Panc1 (cell line): Measurements from ENCODE around the gene RNF227. TPM values are rescaled to one million over a fixed set of nuclear protein-coding genes. Genes with fewer than 3 reads are reported as not detected.
A peak's percentile ranks its signal among the peaks of the same experiment; 100 is the strongest.

Source experiments
- ATAC-seq: fragments of 200-7000 bp; cut with Tn5 transposase; 2 replicates; pipeline ENCODE4 v1.9.1; 2020; ENCODE audit warnings: mild to moderate bottlenecking, moderate library complexity
- BruUV-seq: library from RNA; stranded (reverse); fragments of 400-500 nt; replicated peaks from 2 replicates; lab custom pipeline; 2021; lab: Mats Ljungman, UMichigan
- CTCF ChIA-PET: fragments of 300-600 bp; sonication (Branson Sonifier 250); formaldehyde crosslinking; loops from one replicate; lab custom pipeline; 2022; ENCODE audit warnings: antibody characterized with exemption; lab: Charles Lee
- POLR2A ChIA-PET: fragments of 300-600 bp; sonication (Branson Sonifier 250); formaldehyde crosslinking; loops from one replicate; lab custom pipeline; 2022; ENCODE audit warnings: antibody characterized with exemption; lab: Charles Lee
- DNase-seq: peaks from one replicate; pipeline ENCODE4 v3.0.0-alpha.2; 2010; ENCODE audit warnings: low read depth, low spot score
- H3K27ac ChIP-seq: 2 replicates; pipeline ENCODE4 v1.5.1; 2011; ENCODE audit warnings: mild to moderate bottlenecking, low read length, inconsistent platforms
- H3K27me3 ChIP-seq: fragments of 200-500 bp; sonication (Bioruptor generic); 2 replicates; pipeline ENCODE4 v1.6.0; 2014; ENCODE audit warnings: low read length, inconsistent platforms; ENCODE audit not compliant: control insufficient read depth, insufficient read depth
- H3K36me3 ChIP-seq: fragments of 200-500 bp; sonication (Bioruptor generic); 2 replicates; pipeline ENCODE4 v1.5.1; 2014; ENCODE audit warnings: inconsistent platforms, mild to moderate bottlenecking, low read length, moderate library complexity; ENCODE audit not compliant: control insufficient read depth, insufficient read depth
- H3K4me1 ChIP-seq: 2 replicates; pipeline ENCODE4 v1.5.1; 2011; ENCODE audit warnings: inconsistent platforms, mild to moderate bottlenecking, low read length, moderate library complexity; ENCODE audit not compliant: control insufficient read depth, insufficient read depth
- H3K4me3 ChIP-seq, 2 experiments: 2 replicates each; pipeline ENCODE4 v1.5.1; 2011 to 2012; ENCODE audit warnings: low read depth in 2 of 2, low read length in 2 of 2, mild to moderate bottlenecking in 2 of 2, inconsistent platforms in 1 of 2, moderate library complexity in 1 of 2
- H3K9me3 ChIP-seq: fragments of 200-500 bp; sonication (Bioruptor generic); 2 replicates; pipeline ENCODE4 v1.5.1; 2014; ENCODE audit warnings: low read depth, mild to moderate bottlenecking, inconsistent platforms, low read length, moderate library complexity; ENCODE audit not compliant: control insufficient read depth, insufficient read depth
- POLR2AphosphoS5 ChIP-seq: IDR thresholded peaks from 2 replicates; pipeline ENCODE4 v1.6.1; 2012; ENCODE audit warnings: mild to moderate bottlenecking, low read depth, low read length, moderate library complexity
- SIN3A ChIP-seq: IDR thresholded peaks from 2 replicates; pipeline ENCODE4 v1.6.1; 2012; ENCODE audit warnings: low read depth, mild to moderate bottlenecking, low read length, moderate library complexity, borderline replicate concordance; ENCODE audit not compliant: insufficient read depth
- TCF7L2 ChIP-seq: IDR thresholded peaks from 2 replicates; pipeline ENCODE4 v1.6.1; 2011; ENCODE audit warnings: mild to moderate bottlenecking, low read depth, low read length, inconsistent platforms
- in situ Hi-C: cut with HindIII; loops from 2 replicates; pipeline ENCODE4 v1.10.0; 2016; ENCODE audit warnings: low sequenced_read_pairs, low pct_unique_long_range_greater_than_20kb
- intact Hi-C: fragments of 100-400 bp; cut with micrococcal nuclease; formaldehyde crosslinking; loops from one replicate; pipeline ENCODE4 v1.10.0; 2022; ENCODE audit not compliant: unreplicated experiment
- total RNA-seq: library from RNA; stranded (reverse); gene quantifications from one replicate; pipeline ENCODE4 v1.2.1, GENCODE V29; 2021; ENCODE audit not compliant: unreplicated experiment
- TF ChIP-seq, protein P1 (sequence below): fragments of 450-650 bp; IDR thresholded peaks from 2 replicates; pipeline ENCODE4 v1.5.1; 2017; ENCODE audit warnings: mild to moderate bottlenecking
- TF ChIP-seq, protein P2 (sequence below), 2 experiments: IDR thresholded peaks; 2 replicates each; pipeline ENCODE4 v1.6.1; 2011 to 2012; ENCODE audit warnings: low read depth in 2 of 2, control low read depth in 1 of 2, low read length in 1 of 2, mild to moderate bottlenecking in 1 of 2, moderate library complexity in 1 of 2; ENCODE audit not compliant: insufficient read depth in 1 of 2

Gene RNF227
- total RNA-seq, 1 experiment from 2014 or later, result 2.6 TPM

DNA sequence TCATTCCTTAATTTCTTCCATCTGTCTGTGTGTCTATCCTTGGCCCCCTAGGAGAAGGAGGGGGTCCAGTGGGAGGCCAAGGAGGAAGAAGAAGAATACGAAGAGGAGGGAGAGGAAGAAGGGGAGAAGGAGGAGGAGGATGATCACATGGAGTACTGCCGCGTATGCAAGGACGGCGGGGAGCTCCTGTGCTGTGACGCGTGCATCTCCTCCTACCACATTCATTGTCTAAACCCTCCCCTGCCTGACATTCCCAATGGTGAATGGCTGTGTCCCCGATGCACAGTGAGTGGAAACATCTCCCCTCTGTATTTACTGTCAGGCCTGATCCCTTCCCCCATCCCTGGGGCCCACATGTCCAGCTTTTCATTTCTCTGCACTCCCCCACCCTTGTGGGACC lies 21.2 kb downstream of the RNF227 start:
- ChIA-PET CTCF (no interaction called here), POLR2A (no interaction called here)
- ATAC-seq, result no peak
- DNase-seq, result no peak
- BruUV-seq, result no TSS peak
- Histone ChIP-seq H3K27me3 (no peaks in the 10 kb centered on the region), H3K9me3 (no peaks in the 10 kb centered on the region), H3K4me1 (peaks cover under 1% of the 10 kb centered on the region), H3K4me3 (no peak overlapping the region), H3K27ac (no peak overlapping the region), H3K36me3 (peaks cover 13% of the 10 kb centered on the region)
- TF ChIP-seq, protein P1, sequence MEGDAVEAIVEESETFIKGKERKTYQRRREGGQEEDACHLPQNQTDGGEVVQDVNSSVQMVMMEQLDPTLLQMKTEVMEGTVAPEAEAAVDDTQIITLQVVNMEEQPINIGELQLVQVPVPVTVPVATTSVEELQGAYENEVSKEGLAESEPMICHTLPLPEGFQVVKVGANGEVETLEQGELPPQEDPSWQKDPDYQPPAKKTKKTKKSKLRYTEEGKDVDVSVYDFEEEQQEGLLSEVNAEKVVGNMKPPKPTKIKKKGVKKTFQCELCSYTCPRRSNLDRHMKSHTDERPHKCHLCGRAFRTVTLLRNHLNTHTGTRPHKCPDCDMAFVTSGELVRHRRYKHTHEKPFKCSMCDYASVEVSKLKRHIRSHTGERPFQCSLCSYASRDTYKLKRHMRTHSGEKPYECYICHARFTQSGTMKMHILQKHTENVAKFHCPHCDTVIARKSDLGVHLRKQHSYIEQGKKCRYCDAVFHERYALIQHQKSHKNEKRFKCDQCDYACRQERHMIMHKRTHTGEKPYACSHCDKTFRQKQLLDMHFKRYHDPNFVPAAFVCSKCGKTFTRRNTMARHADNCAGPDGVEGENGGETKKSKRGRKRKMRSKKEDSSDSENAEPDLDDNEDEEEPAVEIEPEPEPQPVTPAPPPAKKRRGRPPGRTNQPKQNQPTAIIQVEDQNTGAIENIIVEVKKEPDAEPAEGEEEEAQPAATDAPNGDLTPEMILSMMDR, result no peak
- TF ChIP-seq, protein P2, sequence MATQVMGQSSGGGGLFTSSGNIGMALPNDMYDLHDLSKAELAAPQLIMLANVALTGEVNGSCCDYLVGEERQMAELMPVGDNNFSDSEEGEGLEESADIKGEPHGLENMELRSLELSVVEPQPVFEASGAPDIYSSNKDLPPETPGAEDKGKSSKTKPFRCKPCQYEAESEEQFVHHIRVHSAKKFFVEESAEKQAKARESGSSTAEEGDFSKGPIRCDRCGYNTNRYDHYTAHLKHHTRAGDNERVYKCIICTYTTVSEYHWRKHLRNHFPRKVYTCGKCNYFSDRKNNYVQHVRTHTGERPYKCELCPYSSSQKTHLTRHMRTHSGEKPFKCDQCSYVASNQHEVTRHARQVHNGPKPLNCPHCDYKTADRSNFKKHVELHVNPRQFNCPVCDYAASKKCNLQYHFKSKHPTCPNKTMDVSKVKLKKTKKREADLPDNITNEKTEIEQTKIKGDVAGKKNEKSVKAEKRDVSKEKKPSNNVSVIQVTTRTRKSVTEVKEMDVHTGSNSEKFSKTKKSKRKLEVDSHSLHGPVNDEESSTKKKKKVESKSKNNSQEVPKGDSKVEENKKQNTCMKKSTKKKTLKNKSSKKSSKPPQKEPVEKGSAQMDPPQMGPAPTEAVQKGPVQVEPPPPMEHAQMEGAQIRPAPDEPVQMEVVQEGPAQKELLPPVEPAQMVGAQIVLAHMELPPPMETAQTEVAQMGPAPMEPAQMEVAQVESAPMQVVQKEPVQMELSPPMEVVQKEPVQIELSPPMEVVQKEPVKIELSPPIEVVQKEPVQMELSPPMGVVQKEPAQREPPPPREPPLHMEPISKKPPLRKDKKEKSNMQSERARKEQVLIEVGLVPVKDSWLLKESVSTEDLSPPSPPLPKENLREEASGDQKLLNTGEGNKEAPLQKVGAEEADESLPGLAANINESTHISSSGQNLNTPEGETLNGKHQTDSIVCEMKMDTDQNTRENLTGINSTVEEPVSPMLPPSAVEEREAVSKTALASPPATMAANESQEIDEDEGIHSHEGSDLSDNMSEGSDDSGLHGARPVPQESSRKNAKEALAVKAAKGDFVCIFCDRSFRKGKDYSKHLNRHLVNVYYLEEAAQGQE (IDR thresholded peaks at IDR 0.05; ENCODE audit: insufficient read depth in 1 of 2, low read depth in 2 of 2, low read length in 1 of 2), result no peak
- TF ChIP-seq POLR2AphosphoS5, result no peak
- TF ChIP-seq SIN3A, result no peak
- TF ChIP-seq TCF7L2, result no peak
- in situ Hi-C loops (no loop called here), intact Hi-C loops (no loop called here)

DNA sequence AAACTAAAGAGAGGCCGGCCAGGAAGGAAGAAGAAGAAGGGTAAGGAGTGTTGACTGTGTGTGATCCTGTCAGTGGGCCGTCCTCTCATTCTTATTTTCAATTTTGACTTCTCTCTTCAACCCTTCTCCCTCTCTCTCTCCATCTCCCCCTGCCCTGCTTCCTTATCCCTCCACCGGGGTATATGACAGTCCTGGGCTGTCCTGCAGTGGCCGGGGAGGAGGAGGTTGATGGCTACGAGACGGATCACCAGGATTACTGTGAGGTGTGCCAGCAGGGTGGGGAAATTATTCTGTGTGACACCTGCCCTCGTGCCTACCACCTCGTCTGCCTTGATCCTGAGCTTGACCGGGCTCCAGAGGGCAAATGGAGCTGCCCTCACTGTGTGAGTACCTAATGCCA lies 21.9 kb downstream of the RNF227 start:
- intact Hi-C loops (no loop called here), in situ Hi-C loops (no loop called here)
- TSS peak; percentile 82 for BruUV-seq
- H3K27ac ChIP-seq, result no peak overlapping the region
- ChIA-PET CTCF (no interaction called here), POLR2A (no interaction called here)
- no peak for ATAC-seq
- DNase-seq, result no peak
- H3K4me3 ChIP-seq, result no peak overlapping the region
- peaks cover 13% of the 10 kb centered on the region for H3K36me3 ChIP-seq
- H3K4me1 ChIP-seq, result peaks cover 7% of the 10 kb centered on the region
- TF ChIP-seq POLR2AphosphoS5 (no peak), TCF7L2 (no peak), SIN3A (no peak)
- TF ChIP-seq, protein P2 (IDR thresholded peaks at IDR 0.05; ENCODE audit: insufficient read depth in 1 of 2, low read depth in 2 of 2, low read length in 1 of 2), result no peak
- TF ChIP-seq, protein P1, result no peak
- H3K9me3 ChIP-seq, result no peaks in the 10 kb centered on the region
- no peaks in the 10 kb centered on the region for H3K27me3 ChIP-seq
